Right atrium auricular region (tissue), 2 donors: ENCODE measurements around the gene MLXIPL. TPM values are rescaled to one million over a fixed set of nuclear protein-coding genes. Genes with fewer than 3 reads are reported as not detected.

Source experiments
- DNase-seq: peaks from one replicate; pipeline ENCODE4 v3.0.0-alpha.2; 2019; ENCODE audit warnings: low spot score
- H3K27ac ChIP-seq, 2 donors: fragments of 200-600 bp; sonication (generic); 1 replicate in 1 of 2; 2 replicates in 1 of 2; pipeline ENCODE4 v1.5.1; 2016 to 2019
- H3K27me3 ChIP-seq, 2 donors: fragments of 200-600 bp; sonication (generic); one replicate each; pipeline versions ENCODE4 v1.5.1 to v1.6.0; 2017 to 2019
- H3K36me3 ChIP-seq: fragments of 200-600 bp; sonication (generic); one replicate; pipeline ENCODE4 v1.5.1; 2016
- H3K4me1 ChIP-seq, 2 donors: fragments of 200-600 bp; sonication (generic); one replicate each; pipeline versions ENCODE4 v1.5.1 to v1.6.0; 2017 to 2019
- H3K4me3 ChIP-seq, 2 donors: fragments of 200-600 bp; sonication (generic); 1 replicate in 1 of 2; 2 replicates in 1 of 2; pipeline ENCODE4 v1.5.1; 2017 to 2019; ENCODE audit warnings: mild to moderate bottlenecking in 1 of 2, moderate library complexity in 1 of 2
- H3K9me3 ChIP-seq, 2 donors: fragments of 200-600 bp; sonication (generic); one replicate each; pipeline ENCODE4 v1.5.1; 2019
- CTCF ChIP-seq, 2 donors: fragments of 200-600 bp; sonication (generic); IDR thresholded peaks; one replicate each; pipeline ENCODE4 v1.5.1; 2019; ENCODE audit warnings: antibody characterized with exemption in 2 of 2
- total RNA-seq, 2 donors: library from RNA; depleted of rRNA; stranded (reverse); fragments of >200 nt; gene quantifications; one replicate each; pipeline ENCODE4 v1.1.0, GENCODE V29; 2016

MLXIPL gene
- total RNA-seq, 2 donors from 2014 or later, result 0.41 to 1.3 TPM

- no peak overlapping the region for H3K27ac ChIP-seq
- H3K27me3 ChIP-seq, result no peaks in the 10 kb centered on the region
- DNase-seq, result no peak
- H3K36me3 ChIP-seq, result no peaks in the 10 kb centered on the region
- no peak for TF ChIP-seq CTCF (IDR thresholded peaks at IDR 0.05)
- no peaks in the 10 kb centered on the region for H3K4me1 ChIP-seq
- H3K4me3 ChIP-seq, result no peak overlapping the region
- H3K9me3 ChIP-seq, result no peaks in the 10 kb centered on the region
Observed at GRCh38 chr7:73635428-73636200, 11.3 kb upstream of the MLXIPL start.

GRCh38 chr7:73633844-73634243, 9.5 kb upstream of the MLXIPL start:
- no peaks in the 10 kb centered on the region for H3K4me1 ChIP-seq
- no peaks in the 10 kb centered on the region for H3K9me3 ChIP-seq
- H3K27me3 ChIP-seq, result no peaks in the 10 kb centered on the region
- TF ChIP-seq CTCF (IDR thresholded peaks at IDR 0.05), result no peak
- no peak overlapping the region for H3K4me3 ChIP-seq
- H3K36me3 ChIP-seq, result no peaks in the 10 kb centered on the region
- no peak overlapping the region for H3K27ac ChIP-seq
- DNase-seq, result no peak

- Histone ChIP-seq H3K27ac (no peak overlapping the region), H3K4me1 (no peaks in the 10 kb centered on the region), H3K27me3 (no peaks in the 10 kb centered on the region), H3K9me3 (no peaks in the 10 kb centered on the region), H3K36me3 (no peaks in the 10 kb centered on the region), H3K4me3 (no peak overlapping the region)
- no peak for TF ChIP-seq CTCF (IDR thresholded peaks at IDR 0.05)
- no peak for DNase-seq
Observed at GRCh38 chr7:73633323-73633722, 9.0 kb upstream of the MLXIPL start.

- no peak overlapping the region for H3K27ac ChIP-seq
- H3K36me3 ChIP-seq, result no peaks in the 10 kb centered on the region
- no peak overlapping the region for H3K4me3 ChIP-seq
- no peaks in the 10 kb centered on the region for H3K9me3 ChIP-seq
- no peak for DNase-seq
- H3K27me3 ChIP-seq, result no peaks in the 10 kb centered on the region
- no peak for TF ChIP-seq CTCF (IDR thresholded peaks at IDR 0.05)
- H3K4me1 ChIP-seq, result no peaks in the 10 kb centered on the region
Observed at GRCh38 chr7:73631558-73631957, 7.2 kb upstream of the MLXIPL start.

- no peak for DNase-seq
- Histone ChIP-seq H3K9me3 (no peaks in the 10 kb centered on the region), H3K36me3 (no peaks in the 10 kb centered on the region), H3K27ac (no peak overlapping the region), H3K4me1 (peaks cover 0 to 10% of the 10 kb centered on the region in 2 donors), H3K27me3 (peaks cover 5 to 7% of the 10 kb centered on the region in 2 donors), H3K4me3 (no peak overlapping the region)
- no peak for TF ChIP-seq CTCF (IDR thresholded peaks at IDR 0.05)
Observed at GRCh38 chr7:73628504-73628903, 4.2 kb upstream of the MLXIPL start.

- TF ChIP-seq CTCF (IDR thresholded peaks at IDR 0.05), result no peak
- Histone ChIP-seq H3K27me3 (peaks cover 7 to 12% of the 10 kb centered on the region in 2 donors), H3K4me1 (peaks cover 0 to 21% of the 10 kb centered on the region in 2 donors), H3K9me3 (no peaks in the 10 kb centered on the region), H3K4me3 (no peak overlapping the region), H3K27ac (no peak overlapping the region), H3K36me3 (no peaks in the 10 kb centered on the region)
- no peak for DNase-seq
Observed at GRCh38 chr7:73626814-73627213, 2.5 kb upstream of the MLXIPL start.
